H9 (cell line): ENCODE measurements around the gene NUP85. TPM values are rescaled to one million over a fixed set of nuclear protein-coding genes. Genes with fewer than 3 reads are reported as not detected.

Experiments
- DNase-seq: peaks from one replicate; pipeline ENCODE4 v3.0.0-alpha.2; 2017
- H2AFZ ChIP-seq: one replicate; pipeline ENCODE4 v1.6.1; 2013; ENCODE audit warnings: mild to moderate bottlenecking, low read length, control low read depth, moderate library complexity
- H2AK5ac ChIP-seq: 2 replicates; pipeline ENCODE4 v1.6.1; 2013; ENCODE audit warnings: low read length, control low read depth, mixed read lengths; ENCODE audit not compliant: insufficient read length
- H2BK120ac ChIP-seq: one replicate; pipeline ENCODE4 v1.6.1; 2013; ENCODE audit warnings: low read depth, mild to moderate bottlenecking, low read length, control low read depth, inconsistent platforms; ENCODE audit not compliant: poor library complexity, severe bottlenecking
- H2BK12ac ChIP-seq: 2 replicates; pipeline ENCODE4 v1.6.1; 2013; ENCODE audit warnings: low read length, control low read depth, mixed read lengths, low read depth; ENCODE audit not compliant: insufficient read length
- H2BK15ac ChIP-seq: 2 replicates; pipeline ENCODE4 v1.6.1; 2013; ENCODE audit warnings: low read depth, low read length, control low read depth
- H2BK20ac ChIP-seq: one replicate; pipeline ENCODE4 v1.6.1; 2013; ENCODE audit warnings: low read depth, mild to moderate bottlenecking, low read length, control low read depth, inconsistent platforms; ENCODE audit not compliant: poor library complexity, severe bottlenecking
- H2BK5ac ChIP-seq: 2 replicates; pipeline ENCODE4 v1.6.1; 2013; ENCODE audit warnings: low read length, control low read depth, mixed read lengths; ENCODE audit not compliant: insufficient read length
- H3K14ac ChIP-seq: 2 replicates; pipeline ENCODE4 v1.6.1; 2013; ENCODE audit warnings: low read length, control low read depth; ENCODE audit not compliant: insufficient read depth
- H3K18ac ChIP-seq: 2 replicates; pipeline ENCODE4 v1.6.1; 2013; ENCODE audit warnings: low read depth, mild to moderate bottlenecking, mixed read lengths, low read length, control low read depth; ENCODE audit not compliant: insufficient read length
- H3K23ac ChIP-seq: 2 replicates; pipeline ENCODE4 v1.6.1; 2013; ENCODE audit warnings: low read length, control low read depth, mixed read lengths, low read depth; ENCODE audit not compliant: insufficient read length
- H3K23me2 ChIP-seq: 2 replicates; pipeline ENCODE4 v1.6.1; 2013; ENCODE audit warnings: low read depth, mild to moderate bottlenecking, mixed read lengths, low read length, control low read depth; ENCODE audit not compliant: insufficient read length, poor library complexity, severe bottlenecking
- H3K27ac ChIP-seq: 2 replicates; pipeline ENCODE4 v1.5.1; 2013; ENCODE audit warnings: low read length, control low read depth, mixed read lengths, low read depth; ENCODE audit not compliant: insufficient read length
- H3K27me3 ChIP-seq: 2 replicates; pipeline ENCODE4 v1.6.1; 2013; ENCODE audit warnings: low read length, control low read depth, inconsistent platforms; ENCODE audit not compliant: insufficient read depth
- H3K4ac ChIP-seq: 2 replicates; pipeline ENCODE4 v1.6.1; 2013; ENCODE audit warnings: low read depth, mild to moderate bottlenecking, control low read depth, inconsistent platforms, low read length, moderate library complexity
- H3K4me1 ChIP-seq: 2 replicates; pipeline ENCODE4 v1.6.1; 2013; ENCODE audit warnings: low read length, control low read depth, inconsistent platforms; ENCODE audit not compliant: insufficient read depth
- H3K4me2 ChIP-seq: 2 replicates; pipeline ENCODE4 v1.6.1; 2013; ENCODE audit warnings: low read length, control low read depth, mixed read lengths; ENCODE audit not compliant: insufficient read length, insufficient read depth
- H3K56ac ChIP-seq: 2 replicates; pipeline ENCODE4 v1.6.1; 2013; ENCODE audit warnings: low read depth, mild to moderate bottlenecking, mixed read lengths, low read length, control low read depth; ENCODE audit not compliant: insufficient read length
- H3K79me1 ChIP-seq: 2 replicates; pipeline ENCODE4 v1.6.1; 2013; ENCODE audit warnings: low read depth, mild to moderate bottlenecking, moderate library complexity, low read length, control low read depth, inconsistent platforms; ENCODE audit not compliant: insufficient read depth, poor library complexity, severe bottlenecking
- H3K79me2 ChIP-seq: 2 replicates; pipeline ENCODE4 v1.6.1; 2013; ENCODE audit warnings: low read length, control low read depth, inconsistent platforms; ENCODE audit not compliant: insufficient read depth
- H3K9ac ChIP-seq: 2 replicates; pipeline ENCODE4 v1.6.1; 2013; ENCODE audit warnings: low read length, control low read depth, mixed read lengths; ENCODE audit not compliant: insufficient read length; ENCODE audit errors: extremely low read depth
- H3K9me3 ChIP-seq: one replicate; pipeline ENCODE4 v1.6.1; 2013; ENCODE audit warnings: low read depth, low read length, inconsistent platforms; ENCODE audit not compliant: control insufficient read depth
- H3T11ph ChIP-seq: one replicate; pipeline ENCODE4 v1.6.1; 2013; ENCODE audit warnings: mild to moderate bottlenecking, low read length, control low read depth, inconsistent platforms
- H4K20me1 ChIP-seq: one replicate; pipeline ENCODE4 v1.6.1; 2013; ENCODE audit not compliant: control insufficient read depth, insufficient read length, insufficient read depth
- H4K5ac ChIP-seq: 2 replicates; pipeline ENCODE4 v1.6.1; 2013; ENCODE audit warnings: low read depth, mild to moderate bottlenecking, mixed read lengths, low read length, control low read depth; ENCODE audit not compliant: insufficient read length
- H4K8ac ChIP-seq: replicated peaks from 2 replicates; pipeline ENCODE4 v1.6.1; 2013; ENCODE audit warnings: low read length, control low read depth, mixed read lengths, low read depth; ENCODE audit not compliant: insufficient read length
- H4K91ac ChIP-seq: 2 replicates; pipeline ENCODE4 v1.6.1; 2013; ENCODE audit warnings: low read depth, mild to moderate bottlenecking, moderate library complexity, mixed read lengths, low read length, control low read depth; ENCODE audit not compliant: insufficient read length
- H3K27ac Mint-ChIP-seq, 3 experiments: 2 replicates in 2 of 3; 3 replicates in 1 of 3; pipeline ENCODE4 v1.8.0; 2020 to 2021; ENCODE audit warnings: mixed read lengths in 3 of 3, mild to moderate bottlenecking in 1 of 3, moderate library complexity in 1 of 3
- H3K27me3 Mint-ChIP-seq: 2 replicates; pipeline ENCODE4 v1.8.0; 2021; ENCODE audit warnings: low read depth, mild to moderate bottlenecking, moderate library complexity, mixed read lengths
- H3K36me3 Mint-ChIP-seq, 3 experiments: 2 replicates in 2 of 3; 3 replicates in 1 of 3; pipeline ENCODE4 v1.8.0; 2020 to 2021; ENCODE audit warnings: low read depth in 3 of 3, mixed read lengths in 3 of 3; ENCODE audit not compliant: insufficient read depth in 1 of 3
- H3K4me1 Mint-ChIP-seq, 2 experiments: 2 replicates each; pipeline ENCODE4 v1.8.0; 2020; ENCODE audit warnings: mixed read lengths in 2 of 2
- H3K4me3 Mint-ChIP-seq, 2 experiments: 2 replicates in 1 of 2; 3 replicates in 1 of 2; pipeline ENCODE4 v1.8.0; 2020 to 2021; ENCODE audit warnings: mild to moderate bottlenecking in 2 of 2, mixed read lengths in 2 of 2, moderate library complexity in 1 of 2
- H3K9me3 Mint-ChIP-seq, 2 experiments: 2 replicates in 1 of 2; 3 replicates in 1 of 2; pipeline ENCODE4 v1.8.0; 2020; ENCODE audit warnings: mild to moderate bottlenecking in 2 of 2, mixed read lengths in 2 of 2, moderate library complexity in 1 of 2
- WGBS: extraction: QIAGEN DNeasy Blood & Tissue Kit; methylation state at CpG from one replicate; pipeline ENCODE4 v1.1.7; 2013; ENCODE audit warnings: missing lambda C conversion rate, low lambda C conversion rate, mixed read lengths; ENCODE audit not compliant: insufficient read length; ENCODE audit errors: extremely low coverage; 5-methylcytosine and 5-hydroxymethylcytosine counted together
- total RNA-seq: library from RNA; stranded (reverse); gene quantifications from 2 replicates; pipeline ENCODE4 v1.2.1, GENCODE V29; 2021
- TF ChIP-seq, protein P1 (sequence below): fragments of 200-600 bp; sonication (generic); conservative IDR thresholded peaks from 3 replicates; pipeline ENCODE4 v1.8.0; 2021; ENCODE audit warnings: antibody characterized with exemption, mild to moderate bottlenecking

Gene NUP85
- total RNA-seq, 1 experiment from 2014 or later = 145 TPM

DNA sequence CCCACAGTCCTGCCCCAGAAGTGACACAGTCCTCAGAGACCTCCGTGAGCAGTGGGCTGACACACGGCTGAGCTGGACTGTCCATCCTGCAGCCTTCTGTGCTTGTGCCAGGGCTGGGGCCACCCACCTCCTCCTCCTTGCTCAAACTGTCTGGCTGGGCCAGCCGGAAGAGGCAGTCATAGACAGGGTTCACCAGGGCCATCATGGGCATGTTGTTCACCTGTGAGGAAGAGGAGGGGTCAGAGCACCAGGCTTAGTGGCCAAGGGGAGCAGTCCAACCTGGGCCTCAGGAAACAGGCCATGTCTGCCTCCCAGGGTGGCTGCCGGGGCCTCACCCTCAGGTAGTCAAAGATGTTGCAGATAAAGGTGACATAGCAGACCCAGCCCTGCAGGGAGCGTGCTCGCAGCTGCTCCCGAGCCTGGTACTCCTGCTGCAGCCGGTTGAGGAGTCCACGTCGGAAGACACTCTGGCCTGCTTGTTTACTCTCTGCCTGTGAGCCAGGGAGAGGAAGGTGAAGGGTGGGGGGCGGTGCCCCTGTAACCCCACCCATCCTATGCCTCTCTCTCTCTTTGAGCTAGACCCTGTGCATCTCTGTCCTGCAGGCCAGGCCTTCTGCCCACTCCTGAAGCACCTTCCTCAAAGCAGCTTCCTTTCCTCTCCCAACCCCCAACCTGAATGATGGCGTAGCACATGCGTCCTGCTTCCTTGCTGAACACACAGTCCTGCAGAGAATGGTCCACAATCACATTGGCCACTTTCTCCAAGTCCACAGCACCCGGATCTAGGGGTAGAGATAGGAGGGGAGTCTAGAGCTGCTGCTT lies 62.1 kb downstream of the NUP85 start:
- TF ChIP-seq, protein P1, sequence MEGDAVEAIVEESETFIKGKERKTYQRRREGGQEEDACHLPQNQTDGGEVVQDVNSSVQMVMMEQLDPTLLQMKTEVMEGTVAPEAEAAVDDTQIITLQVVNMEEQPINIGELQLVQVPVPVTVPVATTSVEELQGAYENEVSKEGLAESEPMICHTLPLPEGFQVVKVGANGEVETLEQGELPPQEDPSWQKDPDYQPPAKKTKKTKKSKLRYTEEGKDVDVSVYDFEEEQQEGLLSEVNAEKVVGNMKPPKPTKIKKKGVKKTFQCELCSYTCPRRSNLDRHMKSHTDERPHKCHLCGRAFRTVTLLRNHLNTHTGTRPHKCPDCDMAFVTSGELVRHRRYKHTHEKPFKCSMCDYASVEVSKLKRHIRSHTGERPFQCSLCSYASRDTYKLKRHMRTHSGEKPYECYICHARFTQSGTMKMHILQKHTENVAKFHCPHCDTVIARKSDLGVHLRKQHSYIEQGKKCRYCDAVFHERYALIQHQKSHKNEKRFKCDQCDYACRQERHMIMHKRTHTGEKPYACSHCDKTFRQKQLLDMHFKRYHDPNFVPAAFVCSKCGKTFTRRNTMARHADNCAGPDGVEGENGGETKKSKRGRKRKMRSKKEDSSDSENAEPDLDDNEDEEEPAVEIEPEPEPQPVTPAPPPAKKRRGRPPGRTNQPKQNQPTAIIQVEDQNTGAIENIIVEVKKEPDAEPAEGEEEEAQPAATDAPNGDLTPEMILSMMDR = peak; percentile 64
- Histone ChIP-seq H3K4ac (no peak overlapping the region), H3K18ac (no peak overlapping the region), H4K91ac (no peak overlapping the region), H4K20me1 (no peaks in the 10 kb centered on the region), H2BK120ac (no peak overlapping the region), H2BK15ac (no peak overlapping the region), H3K27me3 (no peaks in the 10 kb centered on the region), H2BK5ac (no peak overlapping the region), H3K56ac (no peak overlapping the region), H4K5ac (no peak overlapping the region), H2AK5ac (no peak overlapping the region), H3K9ac (peak overlapping the region; percentile 0), H3K23me2 (peaks cover 22% of the 10 kb centered on the region), H4K8ac (no peak overlapping the region), H2BK12ac (no peak overlapping the region), H3K79me2 (no peaks in the 10 kb centered on the region), H3K27ac (no peak overlapping the region), H3K4me2 (no peak overlapping the region), H3K23ac (no peak overlapping the region), H3K9me3 (no peaks in the 10 kb centered on the region), H3K14ac (no peak overlapping the region), H3T11ph (no peak overlapping the region), H3K79me1 (no peaks in the 10 kb centered on the region), H2AFZ (no peak overlapping the region), H2BK20ac (no peak overlapping the region), H3K4me1 (0 out of 2 replicates have a peak, but pooled peaks cover 2% of the 10 kb centered on the region)
- Mint-ChIP-seq H3K27ac (peak overlapping the region; percentile 56 to 92 (median 75)), H3K36me3 (peaks cover 8 to 48% (median 43%) of the 10 kb centered on the region in 3 experiments; a peak in 6 of 7 replicates), H3K9me3 (no peaks in the 10 kb centered on the region), H3K4me1 (peaks cover 19 to 26% of the 10 kb centered on the region in 2 experiments), H3K27me3 (no peaks in the 10 kb centered on the region; the same call in 1 of the 2 replicates), H3K4me3 (peak overlapping the region in 1 of 2 experiments; percentile 13; a peak in 1 of 5 replicates)
- DNase-seq = peak; percentile 93
- no CpG with 5 or more reads among the region's 14 CpGs for WGBS
